Activated CD8-positive, alpha-beta memory T cell treated with anti-CD3 and anti-CD28 coated beads, Interleukin-2, amount 50 U/mL, for 24 hours (primary cell): Measurements from ENCODE around the gene STX2.
A peak's percentile ranks its signal among the peaks of the same experiment; 100 is the strongest.

ENCODE experiments used
- DNase-seq: peaks from one replicate; pipeline ENCODE4 v3.0.0-alpha.2; 2020; ENCODE audit errors: extremely low read depth

Gene STX2

DNA sequence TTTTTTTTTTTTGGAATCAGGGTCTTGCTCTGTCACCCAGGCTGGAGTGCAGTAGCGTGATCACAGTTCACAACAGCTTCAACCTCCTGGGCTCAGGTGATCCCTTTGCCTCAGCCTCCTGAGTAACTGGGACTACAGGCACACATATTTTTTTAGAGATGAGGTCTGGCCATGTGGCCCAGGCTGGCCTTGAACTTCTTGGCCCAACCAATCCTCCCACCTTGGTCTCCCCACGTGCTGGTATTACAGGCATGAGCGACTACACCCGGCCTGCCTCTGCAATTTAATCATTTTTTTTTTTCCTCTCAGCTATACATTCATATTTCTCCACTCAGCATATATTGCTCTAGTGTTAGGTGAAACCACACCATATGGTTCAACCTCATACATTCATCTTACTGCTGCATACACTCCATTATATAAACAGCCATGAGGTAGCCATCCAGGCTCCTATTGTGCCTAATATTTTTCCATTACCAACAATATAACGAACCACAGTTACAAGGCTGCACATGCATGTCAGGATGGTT is 7.1 kb downstream of the STX2 start:
- no peak for DNase-seq

DNA sequence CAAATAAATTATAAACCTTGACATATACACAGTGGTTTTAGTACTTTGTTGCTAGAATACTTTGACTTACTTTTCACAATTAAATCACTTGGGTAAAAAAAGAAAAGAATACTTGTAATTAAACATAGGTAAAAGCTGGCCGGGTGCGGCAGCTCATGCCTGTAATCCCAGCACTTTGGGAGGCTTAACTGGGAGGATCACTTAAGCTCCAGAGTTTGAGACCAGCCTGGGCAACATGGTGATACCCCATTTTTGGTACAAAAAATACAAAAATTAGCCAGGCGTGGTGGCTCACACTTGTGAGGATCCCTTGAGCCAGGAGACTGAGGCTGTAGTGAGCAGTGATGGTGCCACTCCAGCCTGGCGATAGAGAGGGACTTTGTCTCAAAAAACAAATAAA is 7.8 kb downstream of the STX2 start:
- DNase-seq = no peak

DNA sequence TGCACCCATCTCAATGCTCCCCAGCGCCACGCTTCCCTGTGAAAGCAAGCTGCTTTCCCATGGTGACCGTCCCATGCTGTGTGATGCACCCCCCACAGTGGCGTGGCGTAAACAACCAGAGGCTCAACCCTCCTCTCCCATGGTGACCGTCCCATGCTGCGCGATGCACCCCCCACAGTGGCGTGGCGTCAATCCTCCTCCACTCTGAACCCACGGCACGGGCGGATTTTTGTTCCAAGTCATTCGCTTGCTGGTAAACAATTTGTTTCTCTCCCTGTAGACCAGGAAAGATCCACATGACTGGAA is 8.9 kb downstream of the STX2 start:
- no peak for DNase-seq

DNA sequence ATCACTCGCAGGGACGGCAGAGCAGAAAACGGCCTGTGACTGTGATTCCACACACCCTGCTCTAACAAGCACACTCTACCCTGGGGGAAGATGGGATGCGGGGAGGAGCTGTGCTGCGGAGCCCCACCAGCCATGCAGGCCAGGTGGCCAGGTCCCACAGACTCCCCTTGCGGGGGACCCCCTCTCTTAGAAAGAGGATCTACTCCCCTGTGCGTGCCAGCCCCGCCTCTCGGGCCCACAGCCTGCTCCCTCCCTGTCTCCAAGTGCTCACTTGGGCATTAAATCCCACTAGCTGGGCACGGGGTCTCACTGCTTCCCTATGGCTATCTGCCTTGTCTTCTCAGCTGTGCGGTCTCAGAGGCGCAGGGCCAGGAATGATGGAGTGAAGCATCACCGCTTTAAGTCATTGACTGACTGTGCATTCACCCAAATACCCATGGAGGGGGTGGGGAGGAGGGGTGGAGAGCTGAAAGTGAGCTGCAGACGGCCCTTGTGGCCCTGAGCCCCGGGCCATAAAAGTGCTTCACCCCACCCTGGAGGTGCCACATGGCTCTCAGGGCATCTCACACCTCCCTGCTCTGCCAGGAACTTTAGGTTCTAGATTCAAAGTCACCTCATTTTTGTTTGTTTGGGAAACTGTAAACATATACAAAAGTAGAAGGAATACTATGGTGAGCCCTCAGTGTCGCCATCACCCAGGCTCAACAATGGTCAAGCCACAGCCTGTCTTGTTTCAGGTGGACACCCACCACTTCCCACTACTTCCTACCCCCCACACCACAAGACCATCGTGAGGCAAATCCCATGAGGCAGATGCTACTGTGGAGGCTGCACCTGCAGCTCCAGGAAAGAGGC is 9.4 kb downstream of the STX2 start:
- no peak for DNase-seq

DNA sequence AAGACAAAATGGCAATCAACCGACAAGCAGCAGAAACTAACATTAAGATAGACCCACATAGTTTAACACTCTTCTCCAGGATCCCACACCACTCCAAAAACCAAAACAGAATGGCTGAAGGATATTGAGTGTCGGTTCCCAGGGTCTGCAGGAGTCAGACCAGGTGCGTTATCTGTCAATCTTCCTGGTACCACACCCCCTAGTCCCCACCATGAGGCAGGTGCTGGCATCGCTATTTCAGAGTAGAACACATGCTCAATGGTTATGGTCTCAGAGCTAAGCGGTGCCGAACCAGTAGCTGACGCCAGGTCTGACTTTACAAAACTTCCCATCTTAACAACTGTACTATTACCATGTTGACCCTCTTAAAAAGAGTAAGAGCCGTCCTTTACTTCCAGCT is 10.2 kb downstream of the STX2 start:
- DNase-seq = no peak

DNA sequence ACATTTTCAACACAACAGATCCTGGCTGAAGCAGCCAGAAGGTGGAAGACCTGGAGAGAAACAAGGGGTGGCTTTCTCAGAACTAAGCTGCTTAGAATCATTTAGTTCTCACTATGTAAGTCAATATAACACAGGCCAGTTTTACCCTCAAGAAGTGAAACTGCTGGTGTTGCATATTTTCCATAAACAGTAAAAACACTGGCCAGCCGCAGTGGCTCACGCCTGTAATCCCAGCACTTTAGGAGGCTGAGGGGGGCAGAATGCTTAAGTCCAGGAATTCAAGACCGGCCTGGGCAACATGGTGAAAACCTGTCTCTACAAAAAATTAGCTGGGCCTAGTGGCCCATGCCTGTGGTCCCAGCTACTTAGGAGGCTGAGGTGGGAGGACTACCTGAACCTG is 11.6 kb downstream of the STX2 start:
- DNase-seq = no peak

DNA sequence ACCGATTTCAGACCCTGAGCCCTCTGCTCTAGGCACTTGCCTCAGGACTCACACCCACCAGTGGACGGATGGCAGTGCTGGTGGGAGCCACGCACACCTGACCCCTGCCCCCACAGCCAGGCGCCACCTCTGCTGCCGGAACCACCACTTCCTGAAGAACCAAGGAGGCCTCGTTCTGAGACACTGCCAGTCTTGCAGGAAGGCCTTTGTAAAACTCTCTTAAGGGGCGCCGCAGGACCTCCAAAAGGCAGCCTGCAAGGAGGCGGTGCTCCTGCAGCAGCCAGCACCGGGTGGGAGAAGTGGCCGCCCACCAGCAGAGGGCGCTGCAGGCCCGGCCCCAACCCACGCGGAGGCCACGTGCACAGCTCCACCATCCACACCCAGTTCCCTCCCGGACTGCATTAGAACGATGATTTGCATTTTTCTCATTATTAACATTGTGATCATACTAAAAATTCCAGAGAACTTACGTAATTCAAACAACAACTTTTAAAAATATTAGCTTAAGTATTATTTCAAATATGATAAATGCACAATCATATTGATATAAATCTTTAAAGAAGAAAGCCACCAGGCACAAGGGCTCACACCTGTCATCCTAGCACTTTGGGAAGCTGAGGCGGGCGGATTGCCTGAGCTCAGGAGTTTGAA is 12.8 kb downstream of the STX2 start:
- DNase-seq = peak; percentile 54

DNA sequence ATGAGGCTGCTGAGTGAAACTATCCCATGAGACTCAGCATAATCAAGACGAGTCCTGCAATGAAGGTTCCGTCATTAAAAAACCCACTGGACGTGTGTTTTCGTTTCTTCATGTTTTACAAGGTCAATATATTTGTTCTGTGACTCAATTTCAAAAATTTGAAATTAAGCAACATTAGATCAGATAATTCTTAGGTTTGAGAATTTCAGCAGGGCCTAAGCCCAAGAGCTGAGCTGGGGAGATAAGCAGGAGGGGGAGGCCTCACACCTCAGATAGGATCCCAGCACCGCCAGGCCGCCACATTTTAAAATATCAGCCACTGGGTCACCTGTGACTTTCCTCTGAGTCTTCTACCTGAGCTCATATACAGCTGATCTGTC is 13.3 kb downstream of the STX2 start:
- DNase-seq = no peak

DNA sequence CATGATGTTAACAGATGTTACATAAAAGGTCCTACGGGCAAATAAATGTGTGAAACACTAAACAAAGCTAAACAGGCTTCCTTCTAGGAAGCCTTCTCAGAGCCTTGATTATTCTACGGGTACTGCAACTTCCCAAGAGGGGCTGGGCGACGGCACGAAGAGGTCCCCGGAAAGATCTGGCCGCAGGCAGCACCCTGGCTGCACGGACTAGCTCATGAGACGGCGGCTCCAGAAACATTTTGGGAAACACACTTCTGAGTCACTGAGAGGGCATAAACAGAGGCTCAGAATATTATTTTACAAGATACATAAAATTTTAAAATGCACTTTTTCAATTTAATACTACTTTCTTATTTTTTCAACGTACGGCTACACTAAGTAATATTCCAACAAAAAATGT is 19.4 kb downstream of the STX2 start:
- no peak for DNase-seq

DNA sequence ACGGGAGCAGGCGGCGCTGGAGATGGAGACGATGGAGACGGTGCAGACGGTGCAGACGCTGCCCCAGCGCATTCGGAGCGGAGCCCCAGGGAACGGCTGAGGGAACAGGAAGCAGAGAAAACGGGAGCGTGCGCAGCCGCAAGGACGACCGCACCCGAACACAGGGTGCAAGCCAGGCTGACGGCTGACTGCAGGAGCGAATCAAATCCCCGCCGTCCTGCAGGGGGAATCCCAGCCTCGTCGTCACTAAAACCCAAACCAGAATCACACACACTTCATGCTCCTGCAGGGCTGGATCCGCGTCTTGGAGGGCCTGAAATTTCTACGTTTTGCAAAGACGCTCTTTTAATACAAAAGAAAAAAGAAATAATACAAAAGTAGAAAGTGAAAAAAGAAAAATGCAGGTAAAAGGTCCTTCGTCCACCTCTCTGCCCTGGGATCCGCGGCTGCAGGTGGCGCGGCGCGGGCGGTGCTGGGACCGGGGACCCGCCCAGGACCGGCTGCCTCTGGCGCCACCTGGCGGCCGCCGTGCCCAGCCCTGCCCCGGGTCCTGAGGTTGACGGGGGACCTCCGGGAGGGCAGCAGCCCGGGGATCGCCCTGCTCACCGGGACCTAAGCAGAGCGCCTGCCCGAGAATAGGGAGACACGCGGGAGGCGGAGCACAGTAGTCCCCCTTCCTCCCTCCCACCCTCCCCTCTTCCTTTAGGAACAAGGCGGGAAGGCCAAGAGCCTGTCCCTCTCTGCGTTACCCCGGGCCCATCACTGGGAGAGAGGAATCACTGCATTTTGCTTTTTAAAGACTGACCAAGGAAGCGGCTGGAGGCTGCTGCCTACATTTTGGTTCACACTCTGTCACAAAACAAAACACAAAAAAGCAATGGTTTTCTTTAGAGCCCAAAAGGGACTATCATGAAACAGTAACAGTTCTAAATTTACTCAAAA is 20.1 kb downstream of the STX2 start:
- DNase-seq = no peak

DNA sequence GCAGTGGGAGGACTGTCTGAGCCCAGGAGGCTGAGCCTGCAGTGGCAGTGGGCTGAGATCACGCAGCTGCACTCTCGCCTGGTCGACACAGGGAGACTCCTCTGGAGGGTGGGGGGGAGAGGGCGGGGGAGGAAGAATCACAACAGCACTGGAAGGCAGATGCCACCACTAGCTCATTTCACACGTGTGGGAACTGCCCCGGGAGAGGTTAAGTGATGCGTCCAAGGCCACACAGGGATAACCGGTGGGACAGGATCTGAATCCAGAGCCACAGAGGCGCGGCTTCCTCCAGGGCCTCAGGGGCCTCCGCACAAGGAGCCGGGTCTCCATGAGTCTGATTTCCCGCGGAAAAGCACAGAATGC is 20.8 kb downstream of the STX2 start:
- DNase-seq = no peak

DNA sequence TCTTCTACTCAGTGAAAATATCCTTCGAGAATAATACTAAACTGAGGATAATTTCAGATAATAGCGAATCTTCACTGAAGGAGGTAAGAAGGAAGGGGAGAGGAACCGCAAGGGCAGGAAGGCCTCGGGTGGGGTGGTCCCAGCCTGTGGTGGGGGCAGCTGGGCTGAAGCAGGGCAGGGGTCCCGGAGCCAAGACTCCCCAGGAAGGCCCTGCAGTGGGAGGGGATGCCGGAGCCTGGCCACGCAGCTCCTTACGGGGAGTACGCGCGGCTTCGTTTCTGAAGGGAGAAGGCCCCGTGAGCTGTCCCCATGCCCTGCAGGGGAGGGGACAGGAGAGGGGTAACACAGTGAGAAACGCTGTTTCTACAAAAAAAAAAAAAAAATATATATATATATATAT is 21.2 kb downstream of the STX2 start:
- DNase-seq = no peak

DNA sequence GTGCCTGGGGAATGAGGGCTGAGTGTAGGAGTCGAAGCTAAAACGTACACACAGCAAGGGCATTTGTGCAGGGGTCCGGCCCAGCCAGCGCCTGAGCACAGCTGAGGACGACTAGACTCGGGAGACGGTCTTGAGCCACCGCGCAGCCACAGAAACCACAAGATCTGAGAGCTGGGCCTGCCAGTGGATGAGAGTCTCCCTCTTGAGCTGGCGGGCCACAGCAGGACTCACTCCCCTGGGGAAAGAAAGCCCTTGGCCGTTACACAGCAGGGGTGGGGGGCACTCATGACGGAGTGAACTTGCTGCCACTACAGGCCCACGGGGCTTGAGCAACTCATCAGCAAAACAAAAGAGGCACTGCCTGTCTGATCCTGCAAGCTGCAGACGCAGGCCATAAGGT is 23.0 kb downstream of the STX2 start:
- no peak for DNase-seq

DNA sequence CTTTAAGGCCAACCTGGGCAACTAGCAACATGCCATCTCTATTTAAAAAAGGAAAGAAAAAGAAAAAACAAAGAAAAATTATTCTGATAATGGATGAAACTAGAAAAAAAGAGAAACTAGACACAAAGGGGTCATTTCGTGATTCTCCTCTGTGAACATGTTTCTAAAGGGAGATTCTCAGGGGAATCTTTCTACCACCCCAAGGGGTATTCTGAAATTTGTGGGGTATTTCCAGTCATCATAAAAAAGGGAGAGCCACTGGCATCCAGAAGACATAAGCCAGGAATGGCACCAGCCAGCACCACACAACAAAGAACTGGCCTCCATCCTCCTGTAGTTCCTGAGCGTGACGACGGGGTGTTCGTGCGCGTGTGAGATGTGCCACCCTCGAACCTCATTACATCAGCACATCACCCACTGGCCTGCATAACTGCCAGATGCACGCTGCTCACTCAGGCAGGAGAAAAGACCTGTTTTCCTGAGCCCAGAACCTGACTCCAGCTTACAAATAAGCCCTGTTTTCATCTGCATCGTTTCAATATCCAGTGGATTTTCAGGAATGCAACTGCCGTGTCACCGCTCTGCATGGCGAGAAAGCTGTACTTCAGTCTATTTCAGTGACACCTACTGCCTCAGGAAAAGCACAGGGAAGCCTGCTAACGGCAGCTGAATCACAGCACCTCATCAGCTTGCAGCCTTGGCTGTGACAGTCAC is 23.9 kb downstream of the STX2 start:
- no peak for DNase-seq

DNA sequence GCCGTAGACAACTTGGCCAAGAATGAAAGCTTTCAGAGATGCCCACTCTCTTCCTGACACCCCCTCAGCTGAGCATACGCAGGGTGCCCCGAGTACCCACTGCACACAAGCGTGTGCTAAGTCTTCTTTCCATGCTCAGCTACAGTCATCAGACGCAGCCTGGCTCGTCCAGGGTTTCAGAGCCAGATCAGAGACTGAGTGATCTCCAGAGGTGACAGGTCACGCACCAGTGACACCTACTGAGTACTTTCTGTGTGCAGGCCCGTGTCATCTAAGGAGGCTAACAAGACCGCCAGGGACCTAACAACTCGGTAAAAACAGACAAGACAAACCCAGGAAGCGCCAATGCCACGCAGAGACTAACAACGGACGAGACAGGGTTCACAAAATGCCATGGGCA is 25.1 kb downstream of the STX2 start:
- no peak for DNase-seq

DNA sequence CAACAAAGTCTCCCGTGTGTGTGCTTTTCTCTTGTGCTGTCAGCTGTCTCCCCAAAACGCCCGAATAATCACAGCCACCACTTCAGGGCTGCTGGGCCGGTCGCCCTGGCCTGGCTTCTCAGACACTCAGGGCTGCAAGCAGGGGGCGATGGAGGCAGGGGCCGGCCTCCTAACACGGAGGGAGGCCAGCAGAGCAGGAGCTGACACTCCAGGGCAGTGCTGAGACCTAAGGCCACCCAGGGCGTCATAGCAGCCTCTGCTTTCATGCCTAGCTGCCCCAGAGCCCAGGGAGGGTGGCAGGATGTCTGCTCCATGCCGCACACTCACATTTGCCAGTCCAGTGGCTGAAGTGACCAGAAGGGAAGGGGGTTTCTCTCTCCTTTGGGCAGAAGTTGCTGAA is 25.6 kb downstream of the STX2 start:
- DNase-seq = no peak

DNA sequence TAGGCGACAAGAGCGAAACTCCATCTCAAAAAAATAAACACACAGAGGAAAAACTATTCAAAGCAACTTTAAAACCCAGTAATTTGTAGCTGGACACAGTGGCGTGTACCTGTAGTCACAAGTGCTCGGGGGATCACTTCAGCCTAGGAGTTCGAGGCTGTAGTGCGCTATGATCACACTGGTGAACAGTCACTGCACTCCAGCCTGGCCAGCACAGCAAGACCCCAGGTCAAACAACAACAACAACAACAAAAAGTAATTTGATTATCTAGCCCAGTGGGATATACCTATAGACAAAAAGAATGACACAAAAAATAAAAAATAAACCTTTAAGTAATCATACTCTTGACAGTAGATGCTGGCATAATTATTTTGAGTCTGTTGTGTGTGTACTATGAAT is 29.3 kb downstream of the STX2 start:
- DNase-seq = no peak

DNA sequence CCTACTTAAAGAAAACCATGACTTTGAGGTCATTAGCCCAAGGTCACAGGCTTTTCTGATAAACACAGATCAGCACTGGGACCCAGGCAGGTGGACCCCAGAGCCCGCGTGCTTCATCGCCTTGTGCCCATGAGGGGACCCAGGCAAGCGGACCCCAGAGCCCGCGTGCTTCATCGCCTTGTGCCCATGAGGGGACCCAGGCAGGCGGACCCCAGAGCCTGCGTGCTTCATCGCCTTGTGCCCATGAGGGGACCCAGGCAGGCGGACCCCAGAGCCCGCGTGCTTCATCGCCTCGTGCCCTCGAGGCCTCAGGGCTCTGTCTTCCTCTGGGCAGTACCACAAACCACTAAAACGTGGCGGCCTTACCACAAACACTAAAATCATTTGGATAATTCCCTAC is 31.7 kb downstream of the STX2 start:
- DNase-seq = no peak

DNA sequence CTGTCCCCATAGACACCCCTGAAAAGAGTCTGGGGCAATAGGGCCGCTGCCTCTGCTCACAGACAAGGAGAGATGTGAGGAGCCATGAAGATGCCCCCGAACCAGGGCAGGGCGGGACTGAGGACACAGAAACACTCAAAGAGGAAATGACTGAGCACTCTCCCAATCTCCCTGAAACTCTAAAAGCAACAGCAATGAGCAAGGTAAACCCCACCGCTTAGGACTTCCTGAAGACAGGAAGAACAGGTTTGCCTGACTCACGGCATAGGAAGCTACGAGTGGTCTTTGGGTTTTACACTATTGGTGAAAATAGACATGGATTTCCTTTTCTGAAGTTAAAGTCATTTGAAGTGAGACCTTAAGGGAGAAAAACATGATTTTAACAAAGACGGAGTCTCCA is 32.5 kb downstream of the STX2 start:
- no peak for DNase-seq

DNA sequence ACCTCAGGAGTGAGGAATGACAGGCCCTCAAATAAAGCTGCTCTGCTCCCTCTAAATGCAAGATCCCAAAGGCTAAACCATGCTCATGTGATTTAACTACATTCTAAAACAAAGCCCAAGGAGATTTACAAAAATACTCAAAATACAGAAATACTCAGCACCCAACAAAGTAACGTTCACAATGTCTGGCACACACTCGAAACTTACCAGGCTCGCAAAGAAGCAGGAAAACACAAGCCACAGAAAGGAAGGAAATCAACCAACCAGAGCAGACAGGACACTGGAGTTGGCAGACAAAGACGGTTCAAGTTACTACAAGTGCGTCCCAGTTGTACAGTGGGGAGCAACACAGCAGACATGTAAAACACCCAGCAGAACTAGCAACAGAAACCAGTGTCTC is 33.4 kb downstream of the STX2 start:
- no peak for DNase-seq

DNA sequence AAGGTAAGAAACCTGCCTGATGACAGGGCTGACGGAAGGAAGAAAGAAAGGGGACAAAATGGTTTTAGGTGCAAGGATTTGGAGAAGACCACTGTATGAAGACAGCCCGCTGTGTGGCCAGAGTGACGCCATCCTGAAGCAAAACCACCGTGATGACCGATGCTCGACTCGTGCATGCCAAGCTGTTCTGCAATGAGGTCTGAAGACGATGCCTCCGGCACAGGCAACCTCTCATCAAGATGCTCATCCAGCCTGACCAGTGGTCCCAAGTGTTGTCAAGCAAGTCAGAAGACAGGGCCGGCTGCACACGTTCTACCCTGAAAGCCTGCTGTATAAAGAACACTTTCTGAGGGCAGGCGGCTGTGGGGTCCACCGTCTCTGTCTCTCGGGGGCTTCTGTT is 34.8 kb downstream of the STX2 start:
- DNase-seq = no peak

DNA sequence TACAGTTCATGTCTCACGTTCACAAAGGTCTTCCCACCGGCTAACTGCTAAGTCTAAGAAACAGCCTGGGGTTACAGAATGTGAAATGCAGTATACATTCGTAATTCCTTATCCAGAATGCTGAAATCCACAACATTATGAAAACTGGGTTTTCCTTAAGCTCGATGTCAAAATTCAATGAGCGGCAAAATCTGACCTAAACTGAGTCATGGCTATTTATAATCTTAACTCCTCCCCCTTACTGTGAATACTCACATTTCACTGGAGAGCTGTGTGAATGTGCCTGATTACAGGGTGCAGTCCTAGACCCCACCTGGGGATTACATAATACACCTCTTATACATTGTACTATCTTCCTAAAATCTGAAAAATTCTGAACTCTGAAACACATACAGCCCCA is 35.3 kb downstream of the STX2 start:
- DNase-seq = no peak
